ENCODE results near the gene PPM1L.

Gene PPM1L

DNA sequence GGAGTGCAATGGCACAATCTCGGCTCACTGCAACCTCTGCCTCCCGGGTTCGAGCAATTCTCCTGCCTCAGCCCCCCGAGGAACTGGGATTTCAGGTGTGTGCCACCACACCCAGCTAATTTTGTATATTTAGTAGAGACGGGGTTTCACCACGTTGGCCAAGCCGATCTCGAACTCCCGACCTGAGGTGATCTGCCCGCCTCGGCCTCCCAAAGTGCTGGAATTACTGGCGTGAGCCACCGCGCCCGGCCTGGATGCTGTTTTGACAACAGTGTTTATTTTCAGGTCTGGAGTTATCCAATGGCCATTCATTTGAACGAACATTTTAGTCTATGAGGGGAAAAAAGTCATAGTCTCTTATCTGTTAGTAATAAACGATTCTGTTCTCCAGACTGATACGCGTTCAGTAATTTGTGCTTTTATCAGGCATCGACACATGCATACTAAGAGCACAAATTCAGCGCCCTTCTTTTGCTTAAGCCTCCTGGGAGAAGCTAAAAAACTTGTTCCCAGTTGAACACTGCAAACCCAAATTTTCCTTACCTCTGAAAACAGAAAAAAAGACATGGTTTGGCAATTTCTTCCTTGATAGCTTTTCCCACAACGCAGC lies 347.9 kb downstream of the PPM1L start:
- H3F3A ChIP-seq (ENCODE audit: control insufficient read depth, insufficient read depth), result no peaks in the 10 kb centered on the region
- H3K4me1 ChIP-seq (ENCODE audit: control insufficient read depth, low read length), result no peaks in the 10 kb centered on the region
- peaks cover 10% of the 10 kb centered on the region; the same call in 1 of the 2 replicates for H3K27me3 ChIP-seq (ENCODE audit: control insufficient read depth, low read length)
- H3K79me2 ChIP-seq (ENCODE audit: control insufficient read depth, low read length), result no peaks in the 10 kb centered on the region
- TF ChIP-seq EZH2phosphoT487 (IDR thresholded peaks at IDR 0.05; ENCODE audit: borderline replicate concordance, low read length), result no peak
- TF ChIP-seq, protein P1, sequence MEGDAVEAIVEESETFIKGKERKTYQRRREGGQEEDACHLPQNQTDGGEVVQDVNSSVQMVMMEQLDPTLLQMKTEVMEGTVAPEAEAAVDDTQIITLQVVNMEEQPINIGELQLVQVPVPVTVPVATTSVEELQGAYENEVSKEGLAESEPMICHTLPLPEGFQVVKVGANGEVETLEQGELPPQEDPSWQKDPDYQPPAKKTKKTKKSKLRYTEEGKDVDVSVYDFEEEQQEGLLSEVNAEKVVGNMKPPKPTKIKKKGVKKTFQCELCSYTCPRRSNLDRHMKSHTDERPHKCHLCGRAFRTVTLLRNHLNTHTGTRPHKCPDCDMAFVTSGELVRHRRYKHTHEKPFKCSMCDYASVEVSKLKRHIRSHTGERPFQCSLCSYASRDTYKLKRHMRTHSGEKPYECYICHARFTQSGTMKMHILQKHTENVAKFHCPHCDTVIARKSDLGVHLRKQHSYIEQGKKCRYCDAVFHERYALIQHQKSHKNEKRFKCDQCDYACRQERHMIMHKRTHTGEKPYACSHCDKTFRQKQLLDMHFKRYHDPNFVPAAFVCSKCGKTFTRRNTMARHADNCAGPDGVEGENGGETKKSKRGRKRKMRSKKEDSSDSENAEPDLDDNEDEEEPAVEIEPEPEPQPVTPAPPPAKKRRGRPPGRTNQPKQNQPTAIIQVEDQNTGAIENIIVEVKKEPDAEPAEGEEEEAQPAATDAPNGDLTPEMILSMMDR (IDR thresholded peaks at IDR 0.05; ENCODE audit: low read depth, low read length, poor library complexity, severe bottlenecking), result no peak
- no peak overlapping the region for H3K4me3 ChIP-seq (ENCODE audit: low read length)
- H3K4me2 ChIP-seq (ENCODE audit: low read length), result no peak overlapping the region
- no peaks in the 10 kb centered on the region; the same call in 1 of the 2 replicates for H3K9me3 ChIP-seq (ENCODE audit: control insufficient read depth, insufficient read depth, low read length)
- H4K20me1 ChIP-seq (ENCODE audit: control insufficient read depth, insufficient read depth, low read depth, low read length), result no peaks in the 10 kb centered on the region
- H3K9me2 ChIP-seq (replicated peaks; ENCODE audit: control insufficient read depth, low read length), result no peaks in the 10 kb centered on the region
- no peaks in the 10 kb centered on the region for H3K36me3 ChIP-seq (ENCODE audit: control insufficient read depth, low read length)
- no peak overlapping the region for H3K27ac ChIP-seq (ENCODE audit: low read depth, low read length)

DNA sequence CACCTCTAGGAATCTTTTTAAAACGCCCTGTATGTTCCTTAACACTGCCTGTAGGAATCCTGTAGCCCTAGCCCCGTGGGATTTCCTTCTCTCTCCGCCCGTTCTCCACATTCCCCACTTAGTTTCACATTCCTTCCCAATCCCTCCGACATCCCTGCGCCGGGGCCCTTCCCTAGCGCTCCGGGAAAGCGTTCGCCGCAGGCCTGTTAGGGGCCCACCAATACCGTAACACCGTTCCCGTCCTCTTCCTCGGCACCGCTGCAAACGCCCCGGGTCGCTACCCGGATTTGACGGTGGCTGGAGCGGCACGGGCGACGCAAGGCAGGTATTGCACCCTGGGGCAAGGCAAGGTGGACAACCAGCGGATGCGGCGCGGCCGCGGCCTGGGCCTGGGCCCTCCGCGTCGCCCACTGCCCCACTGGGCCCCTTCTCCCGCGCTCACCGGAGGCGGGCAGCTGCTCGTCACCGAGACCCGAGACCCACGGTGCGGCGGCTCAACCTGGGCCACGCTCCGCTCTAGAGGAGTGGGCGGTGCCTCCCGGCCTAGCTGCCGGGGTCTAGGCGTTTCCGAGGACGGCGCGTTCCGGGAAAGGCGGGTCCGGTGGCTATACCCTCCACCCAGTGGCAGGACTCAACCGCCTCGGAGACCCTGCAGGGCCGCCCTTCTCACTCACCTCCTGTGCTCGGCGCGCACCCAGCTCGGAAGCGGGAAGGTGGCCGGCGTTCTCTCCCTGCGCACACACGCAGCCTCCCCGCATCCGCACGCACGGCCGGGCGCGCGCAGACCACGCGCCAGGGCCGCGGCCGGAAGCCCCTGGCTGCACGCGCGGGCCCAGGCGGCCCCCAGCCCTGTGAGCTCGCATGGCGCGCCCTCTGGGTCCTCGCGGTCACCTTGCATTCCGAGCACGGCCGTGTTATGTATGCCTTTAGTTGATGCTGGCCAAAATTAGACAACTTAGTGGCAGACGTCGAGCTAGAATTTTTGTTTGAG lies 348.8 kb downstream of the PPM1L start, which contains the start of gene B3GALNT1:
Gene B3GALNT1 (minus strand): TSS at position 789 of the 991 bp plus-strand sequence. CDS start 18,595 bp downstream, outside the sequence.
- Histone ChIP-seq H3F3A (ENCODE audit: control insufficient read depth, insufficient read depth) (no peaks in the 10 kb centered on the region), H3K4me3 (ENCODE audit: low read length) (peak within 1 kb of the TSS; percentile 35), H3K79me2 (ENCODE audit: control insufficient read depth, low read length) (no peaks in the 10 kb centered on the region), H3K36me3 (ENCODE audit: control insufficient read depth, low read length) (no peaks in the 10 kb centered on the region), H3K27me3 (ENCODE audit: control insufficient read depth, low read length) (peaks cover 10% of the 10 kb centered on the region; the same call in 1 of the 2 replicates), H3K9me2 (replicated peaks; ENCODE audit: control insufficient read depth, low read length) (no peaks in the 10 kb centered on the region), H3K4me2 (ENCODE audit: low read length) (peak within 1 kb of the TSS; percentile 22), H4K20me1 (ENCODE audit: control insufficient read depth, insufficient read depth, low read depth, low read length) (no peaks in the 10 kb centered on the region), H3K4me1 (ENCODE audit: control insufficient read depth, low read length) (no peaks in the 10 kb centered on the region), H3K9me3 (ENCODE audit: control insufficient read depth, insufficient read depth, low read length) (no peaks in the 10 kb centered on the region; the same call in 1 of the 2 replicates), H3K27ac (ENCODE audit: low read depth, low read length) (no peak within 1 kb of the TSS)
- 0 out of 2 replicates have a peak, but pooled peaks have one; percentile 50 for TF ChIP-seq EZH2phosphoT487 (IDR thresholded peaks at IDR 0.05; ENCODE audit: borderline replicate concordance, low read length)
- TF ChIP-seq, protein P1 (IDR thresholded peaks at IDR 0.05; ENCODE audit: low read depth, low read length, poor library complexity, severe bottlenecking), result no peak

DNA sequence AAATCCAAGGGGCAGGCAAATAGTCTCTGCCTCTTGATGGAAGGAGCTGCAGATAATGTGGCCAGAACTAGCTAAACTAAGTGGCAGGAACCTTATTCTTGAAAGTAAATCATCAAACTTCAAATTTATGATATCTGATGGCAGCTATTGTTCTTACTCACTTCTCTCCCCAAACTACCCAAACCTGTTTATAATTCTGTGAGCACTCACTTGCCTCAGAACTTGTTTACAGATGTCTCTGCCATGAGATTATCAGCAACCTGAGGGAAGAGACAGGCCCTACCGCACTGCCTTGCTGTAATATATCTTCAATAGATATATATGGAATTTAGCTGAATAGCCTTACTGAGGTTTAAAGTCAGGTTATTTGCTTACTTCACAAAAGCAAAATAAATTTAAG lies 351.3 kb downstream of the PPM1L start:
- H4K20me1 ChIP-seq (ENCODE audit: control insufficient read depth, insufficient read depth, low read depth, low read length), result no peaks in the 10 kb centered on the region
- no peaks in the 10 kb centered on the region; the same call in 1 of the 2 replicates for H3K9me3 ChIP-seq (ENCODE audit: control insufficient read depth, insufficient read depth, low read length)
- H3K4me2 ChIP-seq (ENCODE audit: low read length), result no peak overlapping the region
- no peak overlapping the region for H3K4me3 ChIP-seq (ENCODE audit: low read length)
- H3K27me3 ChIP-seq (ENCODE audit: control insufficient read depth, low read length), result peaks cover 10% of the 10 kb centered on the region; the same call in 1 of the 2 replicates
- H3F3A ChIP-seq (ENCODE audit: control insufficient read depth, insufficient read depth), result no peaks in the 10 kb centered on the region
- no peaks in the 10 kb centered on the region for H3K79me2 ChIP-seq (ENCODE audit: control insufficient read depth, low read length)
- H3K36me3 ChIP-seq (ENCODE audit: control insufficient read depth, low read length), result no peaks in the 10 kb centered on the region
- no peaks in the 10 kb centered on the region for H3K9me2 ChIP-seq (replicated peaks; ENCODE audit: control insufficient read depth, low read length)
- no peak for TF ChIP-seq EZH2phosphoT487 (IDR thresholded peaks at IDR 0.05; ENCODE audit: borderline replicate concordance, low read length)
- TF ChIP-seq, protein P1 (IDR thresholded peaks at IDR 0.05; ENCODE audit: low read depth, low read length, poor library complexity, severe bottlenecking), result no peak
- no peak overlapping the region for H3K27ac ChIP-seq (ENCODE audit: low read depth, low read length)
- no peaks in the 10 kb centered on the region for H3K4me1 ChIP-seq (ENCODE audit: control insufficient read depth, low read length)
